K562 (cell line): ENCODE measurements around the gene AP1M2. TPM values are rescaled to one million over a fixed set of nuclear protein-coding genes. Genes with fewer than 3 reads are reported as not detected.

Experiments used
- ATAC-seq: fragments of 200-7000 bp; cut with Tn5 transposase; 3 replicates; pipeline ENCODE4 v1.9.1; 2020; ENCODE audit warnings: moderate library complexity
- BruUV-seq: library from RNA; stranded (reverse); fragments of 400-500 nt; replicated peaks from 2 replicates; lab custom pipeline; 2021; lab: Mats Ljungman, UMichigan
- CTCF ChIA-PET: fragments of 300-600 bp; formaldehyde crosslinking; extraction: SDS; loops from one replicate; lab custom pipeline; 2021; ENCODE audit warnings: low intra/inter-chr PET ratio; lab: Yijun Ruan, JAX
- POLR2A ChIA-PET: fragments of 300-600, 350-650 bp; sonication (Branson Sonifier 250); formaldehyde crosslinking; extraction: SDS; loops from one replicate; lab custom pipeline; 2021; ENCODE audit warnings: antibody characterized with exemption, inconsistent platforms; lab: Yijun Ruan, JAX
- DNase-seq, 4 experiments: peaks; one replicate each; pipeline versions ENCODE4 v3.0.0 to v3.0.0-alpha.2; 2011 to 2018; ENCODE audit warnings: low spot score in 3 of 4, mixed read lengths in 3 of 4; ENCODE audit errors: extremely low read depth in 1 of 4
- FAIRE-seq: peaks from 2 replicates; lab custom pipeline; 2011; peaks lifted over from hg19 to GRCh38; lab: Jason Lieb, UNC
- H2AFZ ChIP-seq: 2 replicates; pipeline ENCODE4 v1.6.0; 2011; ENCODE audit warnings: low read depth, low read length, control low read depth, inconsistent platforms
- H3K27ac ChIP-seq: fragments of 200-600 bp; 3 replicates; pipeline ENCODE4 v1.8.0; 2011; ENCODE audit warnings: low read depth, mild to moderate bottlenecking, control low read depth, inconsistent platforms, low read length, moderate library complexity, mixed read lengths; ENCODE audit errors: extremely low read depth
- H3K27me3 ChIP-seq, 2 experiments: fragments of 300-600 bp in 1 of 2; 2 replicates in 1 of 2; 3 replicates in 1 of 2; pipeline versions ENCODE4 v1.6.0 to v1.8.0; 2011; ENCODE audit warnings: inconsistent platforms in 2 of 2, low read length in 2 of 2, mild to moderate bottlenecking in 1 of 2, mixed read lengths in 1 of 2, moderate library complexity in 1 of 2; ENCODE audit not compliant: control insufficient read depth in 2 of 2, insufficient read depth in 2 of 2
- H3K36me3 ChIP-seq: fragments of 300-600 bp; 3 replicates; pipeline ENCODE4 v1.8.0; 2011; ENCODE audit warnings: mild to moderate bottlenecking, low read length, inconsistent platforms; ENCODE audit not compliant: control insufficient read depth, insufficient read depth
- H3K4me1 ChIP-seq, 2 experiments: fragments of 200-600 bp in 1 of 2; replicated peaks in 1 of 2; 2 replicates in 1 of 2; 3 replicates in 1 of 2; pipeline versions ENCODE4 v1.5.1 to v1.8.0; 2011; ENCODE audit warnings: inconsistent platforms in 2 of 2, low read length in 2 of 2, mild to moderate bottlenecking in 1 of 2, mixed read lengths in 1 of 2, moderate library complexity in 1 of 2; ENCODE audit not compliant: control insufficient read depth in 2 of 2, insufficient read depth in 2 of 2
- H3K4me2 ChIP-seq: 2 replicates; pipeline ENCODE4 v1.6.1; 2011; ENCODE audit warnings: low read length, control low read depth, inconsistent platforms, mixed read lengths; ENCODE audit not compliant: insufficient read depth
- H3K4me3 ChIP-seq: fragments of 200-600 bp; sonication (generic), shearing (Covaris generic); 2 replicates; pipeline ENCODE4 v1.5.1; 2016; ENCODE audit warnings: control low read depth, inconsistent platforms
- H3K79me2 ChIP-seq: fragments of 200-600 bp; 3 replicates; pipeline ENCODE4 v1.8.0; 2011; ENCODE audit warnings: low read length, inconsistent platforms; ENCODE audit not compliant: control insufficient read depth, insufficient read depth
- H3K9ac ChIP-seq, 2 experiments: 2 replicates each; pipeline versions ENCODE4 v1.6.0 to v1.6.1; 2011; ENCODE audit warnings: low read depth in 2 of 2, low read length in 2 of 2, control low read depth in 1 of 2, inconsistent platforms in 1 of 2, mild to moderate bottlenecking in 1 of 2, mixed read lengths in 1 of 2; ENCODE audit not compliant: insufficient read depth in 1 of 2
- H3K9me1 ChIP-seq: one replicate; pipeline ENCODE4 v1.6.0; 2011; ENCODE audit warnings: inconsistent platforms, mild to moderate bottlenecking, low read length, moderate library complexity; ENCODE audit not compliant: control insufficient read depth, insufficient read depth
- H3K9me3 ChIP-seq: replicated peaks from 2 replicates; pipeline ENCODE4 v1.5.1; 2011; ENCODE audit warnings: low read depth, low read length, inconsistent platforms; ENCODE audit not compliant: control insufficient read depth, insufficient read depth
- H4K20me1 ChIP-seq: replicated peaks from 2 replicates; pipeline ENCODE4 v1.6.1; 2011; ENCODE audit warnings: low read length, inconsistent platforms, mixed read lengths; ENCODE audit not compliant: control insufficient read depth, insufficient read depth
- ARHGAP35 ChIP-seq: fragments of 450-650 bp; IDR thresholded peaks from 2 replicates; pipeline ENCODE4 v1.6.1; 2018; ENCODE audit not compliant: partially characterized antibody
- HMGN3 ChIP-seq: IDR thresholded peaks from 2 replicates; pipeline ENCODE4 v1.6.1; 2011; ENCODE audit warnings: borderline replicate concordance, low read depth, mild to moderate bottlenecking, mixed read lengths, low read length; ENCODE audit not compliant: insufficient read length; ENCODE audit errors: extremely low read depth
- POLR2G ChIP-seq: fragments of 200-400 bp; formaldehyde crosslinking; IDR thresholded peaks from 2 replicates; pipeline ENCODE4 v1.6.1; 2017; ENCODE audit warnings: low read depth, mild to moderate bottlenecking, antibody characterized with exemption, low read length, moderate library complexity
- ZNF121 ChIP-seq: sonication (generic); formaldehyde crosslinking; conservative IDR thresholded peaks from 2 replicates; pipeline ENCODE4 v1.8.0; 2022; ENCODE audit warnings: missing genetic modification reagents
- ZNF282 ChIP-seq: sonication (generic); formaldehyde crosslinking; IDR thresholded peaks from 2 replicates; pipeline ENCODE4 v1.8.1; 2023; ENCODE audit warnings: missing genetic modification reagents
- WGBS: fragments of 100-300 bp; shearing (Covaris generic); methylation state at CpG from one replicate; pipeline ENCODE4 v1.1.6; 2016; ENCODE audit warnings: low coverage, mixed read lengths; ENCODE audit not compliant: insufficient coverage; ENCODE audit errors: missing lambda C conversion rate; 5-methylcytosine and 5-hydroxymethylcytosine counted together
- in situ Hi-C: fragments of 300-500 bp; cut with MboI; formaldehyde crosslinking; loops from 4 replicates; pipeline ENCODE4 v1.15.0; 2018; ENCODE audit warnings: inconsistent platforms, mixed read lengths
- intact Hi-C: fragments of 100-400 bp; cut with micrococcal nuclease; formaldehyde crosslinking; loops from 2 replicates; pipeline ENCODE4 v1.14.2; 2022
- polyA plus RNA-seq, 8 experiments: library from polyadenylated mRNA; depleted of rRNA in 4 of 8; stranded (reverse) in 5 of 8; unstranded in 3 of 8; fragments of >200 nt; fragmentation: Nextera tagmentation in 2 of 8; fragmentation: Illumina TruSeq in 1 of 8; extraction: Ambion mirVana in 2 of 8; extraction: Trizol in 1 of 8; gene quantifications; 2 replicates each; pipeline versions ENCODE4 v1.2.1 to v1.2.3, GENCODE V29; 2011 to 2014; ENCODE audit warnings: inconsistent platforms in 1 of 8, missing spikeins in 1 of 8
- total RNA-seq, 7 experiments: library from RNA; depleted of rRNA in 6 of 7; stranded (reverse); fragments of >200 nt in 6 of 7; fragmentation: Illumina TruSeq in 2 of 7; extraction: Trizol in 2 of 7; gene quantifications; 2 replicates each; pipeline versions ENCODE4 v1.2.1 to v1.2.3, GENCODE V29; 2011 to 2021; ENCODE audit warnings: low replicate concordance in 1 of 7

The AP1M2 gene
- total and polyA plus RNA-seq, 9 of the 15 experiments (the other 6 are each of a cell fraction or from before 2014, with no cell fraction given): 0.33 to 1.4 (median 0.89) TPM; not detected in 1

DNA sequence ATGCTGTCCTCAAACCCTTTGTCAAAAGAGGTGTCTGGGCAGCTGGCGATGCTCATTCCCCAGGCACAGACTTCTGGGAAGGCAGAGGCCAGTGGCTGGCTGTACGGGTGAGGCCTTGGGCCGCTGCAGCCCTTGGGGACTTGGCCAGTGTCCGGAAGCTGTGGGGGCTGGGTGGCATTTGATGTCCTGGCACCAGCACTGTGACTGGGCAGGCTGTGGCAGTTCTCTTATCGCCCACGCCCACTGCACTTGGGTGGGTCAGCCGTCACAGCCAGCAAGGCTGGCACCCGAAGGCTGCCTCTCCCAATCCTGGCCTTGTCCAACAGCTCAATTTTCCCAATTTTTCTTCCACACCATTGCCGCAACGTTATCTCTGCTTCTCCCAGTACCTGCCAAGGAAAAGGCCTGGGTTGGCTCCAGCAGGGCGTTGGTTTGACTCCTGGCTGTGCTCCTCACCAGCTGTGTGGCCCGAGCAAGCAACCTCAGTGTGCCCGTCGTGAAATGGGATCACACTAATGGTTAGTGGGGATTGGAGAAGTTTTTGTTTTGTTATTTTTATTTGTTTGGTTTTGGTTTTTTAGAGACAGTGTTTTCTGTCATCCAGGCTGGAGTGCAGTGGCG lies 25.5 kb upstream of the AP1M2 start (continued):
- TF ChIP-seq HMGN3 (no peak), POLR2G (0 out of 2 replicates have a peak, but pooled peaks have one; percentile 30), ARHGAP35 (no peak)

DNA sequence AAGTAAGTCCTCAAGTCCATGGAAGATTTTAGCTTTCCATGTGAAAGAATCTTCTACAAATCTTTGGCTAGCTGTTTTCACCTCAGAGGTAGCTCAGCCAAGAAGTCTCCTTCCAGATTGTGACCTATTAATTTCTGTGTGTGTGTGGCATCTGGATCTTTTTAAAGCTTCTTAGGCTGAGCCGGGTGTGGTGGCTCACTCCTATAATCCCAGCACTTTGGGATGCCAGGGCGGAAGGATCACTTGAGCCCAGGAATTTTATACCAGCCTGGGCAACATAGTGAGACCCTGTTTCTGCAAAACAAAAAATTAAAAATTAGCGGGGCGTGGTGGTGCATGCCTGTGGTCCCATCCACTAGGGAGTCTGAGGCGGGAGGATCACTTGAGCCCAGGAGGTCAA lies 24.8 kb upstream of the AP1M2 start:
- POLR2A ChIA-PET: interaction anchor here (0.8 to 2.2 kb wide), 4 partner anchors 10 to 21 kb away, joined by 3 to 7 read pairs (median 5); no protein-coding TSS in a partner anchor
- in situ Hi-C loops: no loop called here
- no peaks in the 10 kb centered on the region for H4K20me1 ChIP-seq

More for the DNA sequence above, 24.8 kb upstream of the AP1M2 start:
- intact Hi-C loops: no loop called here
- Histone ChIP-seq H3K4me2 (no peak overlapping the region), H3K9me1 (no peaks in the 10 kb centered on the region), H2AFZ (no peak overlapping the region), H3K4me3 (no peak overlapping the region), H3K4me1 (peaks cover 8 to 22% of the 10 kb centered on the region in 2 experiments; a peak in 4 of 5 replicates), H3K9me3 (no peaks in the 10 kb centered on the region), H3K36me3 (no peaks in the 10 kb centered on the region), H3K27ac (no peak overlapping the region), H3K79me2 (peaks cover 7% of the 10 kb centered on the region; the same call in 2 of the 3 replicates), H3K9ac (no peak overlapping the region), H3K27me3 (no peaks in the 10 kb centered on the region)
- FAIRE-seq (no peak), DNase-seq (no peak), ATAC-seq (no peak)
- 74% methylated on average over 5 of the region's 5 CpGs for WGBS
- CTCF ChIA-PET: no interaction called here
- TF ChIP-seq ZNF121 (peak; percentile 61), ZNF282 (CRISPR knock-in tag) (no peak)
- BruUV-seq: no TSS peak
